CD14-positive monocyte (primary cell): ENCODE data around the gene NUDT8. TPM values are rescaled to one million over a fixed set of nuclear protein-coding genes. Genes with fewer than 3 reads are reported as not detected.
A peak's percentile ranks its signal among the peaks of the same experiment; 100 is the strongest.

ENCODE experiments used
- DNase-seq, 3 donors: peaks; one replicate each; pipeline ENCODE4 v3.0.0-alpha.2; 2011 to 2022
- H2AFZ ChIP-seq: 2 replicates; pipeline ENCODE4 v1.6.0; 2012; ENCODE audit warnings: mild to moderate bottlenecking, low read depth, low read length, inconsistent platforms; ENCODE audit not compliant: insufficient read depth, poor library complexity, severe bottlenecking
- H3K27ac ChIP-seq, 2 donors: 1 replicate in 1 of 2; 2 replicates in 1 of 2; pipeline ENCODE4 v1.5.1; 2012 to 2013; ENCODE audit warnings: low read length in 2 of 2, control low read depth in 1 of 2, inconsistent platforms in 1 of 2, low read depth in 1 of 2, mild to moderate bottlenecking in 1 of 2
- H3K27me3 ChIP-seq, 2 donors: one replicate each; pipeline versions ENCODE4 v1.6.0 to v1.6.1; 2011 to 2013; ENCODE audit warnings: low read length in 2 of 2; ENCODE audit not compliant: control insufficient read depth in 2 of 2, insufficient read depth in 2 of 2
- H3K36me3 ChIP-seq, 2 donors: replicated peaks in 1 of 2; 1 replicate in 1 of 2; 2 replicates in 1 of 2; pipeline versions ENCODE4 v1.5.1 to v1.6.1; 2012 to 2013; ENCODE audit warnings: low read length in 2 of 2, control low read depth in 1 of 2, inconsistent platforms in 1 of 2, mild to moderate bottlenecking in 1 of 2; ENCODE audit not compliant: insufficient read depth in 2 of 2, control insufficient read depth in 1 of 2
- H3K4me1 ChIP-seq, 2 donors: 1 replicate in 1 of 2; 2 replicates in 1 of 2; pipeline versions ENCODE4 v1.5.1 to v1.6.1; 2012 to 2013; ENCODE audit warnings: low read length in 2 of 2, control low read depth in 1 of 2, inconsistent platforms in 1 of 2, mild to moderate bottlenecking in 1 of 2, moderate library complexity in 1 of 2; ENCODE audit not compliant: insufficient read depth in 2 of 2, control insufficient read depth in 1 of 2
- H3K4me2 ChIP-seq: replicated peaks from 2 replicates; pipeline ENCODE3; 2012; ENCODE audit warnings: low read length, moderate library complexity, mild to moderate bottlenecking; ENCODE audit not compliant: poor library complexity, severe bottlenecking; ENCODE audit errors: extremely low read depth
- H3K4me3 ChIP-seq, 3 experiments: fragments of 200-600 bp in 1 of 3; sonication (generic) in 1 of 3; replicated peaks in 1 of 3; 1 replicate in 2 of 3; 2 replicates in 1 of 3; pipeline ENCODE4 v1.5.1; 2011 to 2013; ENCODE audit warnings: low read length in 3 of 3, mild to moderate bottlenecking in 3 of 3, control low read depth in 2 of 3, low read depth in 2 of 3, inconsistent platforms in 1 of 3, moderate library complexity in 1 of 3
- H3K79me2 ChIP-seq: 2 replicates; pipeline ENCODE4 v1.6.0; 2012; ENCODE audit warnings: mild to moderate bottlenecking, control low read depth, inconsistent platforms, low read length, moderate library complexity; ENCODE audit not compliant: insufficient read depth
- H3K9ac ChIP-seq: 2 replicates; pipeline ENCODE4 v1.6.0; 2017; ENCODE audit warnings: low read length, mild to moderate bottlenecking; ENCODE audit not compliant: insufficient read depth, poor library complexity, severe bottlenecking
- H3K9me3 ChIP-seq, 2 donors: replicated peaks in 1 of 2; 1 replicate in 1 of 2; 2 replicates in 1 of 2; pipeline versions ENCODE4 v1.5.1 to v1.6.1; 2012 to 2013; ENCODE audit warnings: low read length in 2 of 2, control low read depth in 1 of 2; ENCODE audit not compliant: control insufficient read depth in 1 of 2, insufficient read depth in 1 of 2
- H4K20me1 ChIP-seq: 2 replicates; pipeline ENCODE4 v1.6.0; 2012; ENCODE audit warnings: mild to moderate bottlenecking, low read length, control low read depth, moderate library complexity; ENCODE audit not compliant: insufficient read depth
- H3K27ac Mint-ChIP-seq, 7 donors: one replicate each; pipeline ENCODE4 v1.8.0; 2020; ENCODE audit warnings: mild to moderate bottlenecking in 7 of 7, mixed read lengths in 7 of 7, moderate library complexity in 6 of 7, inconsistent platforms in 2 of 7
- H3K27me3 Mint-ChIP-seq, 3 donors: one replicate each; pipeline ENCODE4 v1.8.0; 2021 to 2022; ENCODE audit warnings: low read depth in 3 of 3, mild to moderate bottlenecking in 3 of 3, mixed read lengths in 3 of 3, moderate library complexity in 3 of 3, inconsistent platforms in 1 of 3
- H3K36me3 Mint-ChIP-seq, 2 donors: one replicate each; pipeline ENCODE4 v1.8.0; 2020; ENCODE audit warnings: mixed read lengths in 2 of 2, inconsistent platforms in 1 of 2, mild to moderate bottlenecking in 1 of 2
- H3K4me1 Mint-ChIP-seq: one replicate; pipeline ENCODE4 v1.8.0; 2020; ENCODE audit warnings: mild to moderate bottlenecking, mixed read lengths
- H3K4me3 Mint-ChIP-seq, 2 donors: one replicate each; pipeline ENCODE4 v1.8.0; 2020; ENCODE audit warnings: mild to moderate bottlenecking in 2 of 2, mixed read lengths in 2 of 2, moderate library complexity in 1 of 2
- H3K9me3 Mint-ChIP-seq, 7 donors: one replicate each; pipeline ENCODE4 v1.8.0; 2020 to 2022; ENCODE audit warnings: mixed read lengths in 7 of 7, mild to moderate bottlenecking in 6 of 7, moderate library complexity in 6 of 7, inconsistent platforms in 2 of 7
- WGBS: methylation state at CpG from one replicate; pipeline ENCODE4 v1.1.5; 2013; ENCODE audit warnings: missing lambda C conversion rate; ENCODE audit not compliant: insufficient coverage; 5-methylcytosine and 5-hydroxymethylcytosine counted together
- intact Hi-C, 2 donors: fragments of 100-400 bp; cut with micrococcal nuclease; formaldehyde crosslinking; loops; one replicate each; pipeline versions ENCODE4 v1.15.0 to v1.15.1; 2023
- polyA plus RNA-seq, 3 donors: library from polyadenylated mRNA; depleted of rRNA in 1 of 3; unstranded in 2 of 3; stranded (reverse) in 1 of 3; fragments of 300-500 nt in 2 of 3; fragments of >200 nt in 1 of 3; fragmentation: Illumina TruSeq in 2 of 3; gene quantifications; 1 replicate in 2 of 3; 2 replicates in 1 of 3; pipeline ENCODE4 v1.2.3, GENCODE V29; 2012 to 2021
- TF ChIP-seq, protein P1 (sequence below): fragments of 200-600 bp; IDR thresholded peaks from one replicate; pipeline ENCODE4 v1.8.0; 2022; ENCODE audit warnings: antibody characterized with exemption, mild to moderate bottlenecking

NUDT8 gene
- polyA plus RNA-seq, 3 donors = 0.92 to 1.4 (median 1.3) TPM

DNA sequence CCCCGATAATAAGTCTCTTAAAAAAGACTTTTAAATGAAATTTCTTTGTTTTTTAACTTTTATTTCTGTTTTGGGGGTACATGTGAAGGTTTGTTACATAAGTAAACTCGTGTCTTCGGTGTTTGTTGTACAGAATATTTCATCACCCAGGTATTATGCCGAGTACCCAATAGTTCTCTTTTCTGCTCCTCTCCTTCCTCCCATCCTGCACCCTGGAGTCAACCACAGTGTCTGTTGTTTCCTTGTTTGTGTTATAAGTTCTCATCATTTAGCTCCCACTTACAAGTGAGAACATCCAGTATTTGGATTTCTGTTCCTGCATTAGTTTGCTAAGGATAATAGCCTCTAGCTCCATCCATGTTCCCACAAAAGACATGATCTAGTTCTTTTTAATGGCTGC lies 47.7 kb downstream of the NUDT8 start:
- no peak overlapping the region for H3K4me3 ChIP-seq
- intact Hi-C loops = no loop called here
- WGBS = no CpG with 5 or more reads among the region's 4 CpGs

DNA sequence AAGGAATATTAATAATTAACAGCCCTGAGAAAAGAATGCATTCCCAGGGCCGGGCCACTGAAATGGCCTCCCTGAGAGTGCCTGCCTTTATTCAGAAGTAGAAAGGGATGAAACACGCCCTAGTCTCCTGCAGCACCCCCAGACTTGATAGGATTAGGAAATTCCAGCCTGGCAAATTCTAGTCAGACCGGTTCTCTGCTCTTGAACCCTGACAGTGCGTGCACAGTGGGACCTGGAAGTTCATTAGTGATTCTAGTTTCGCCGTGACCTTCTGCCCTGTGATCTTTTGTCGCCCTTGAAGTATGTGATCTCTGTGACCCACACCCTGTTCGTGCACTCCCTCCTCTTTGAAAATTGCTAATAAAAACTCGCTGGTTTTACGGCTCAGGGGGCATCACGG lies 48.3 kb downstream of the NUDT8 start:
- no peak overlapping the region for H3K27ac ChIP-seq
- H3K9me3 Mint-ChIP-seq = peaks cover 0 to 2% (median 0%) of the 10 kb centered on the region in 7 donors
- no peak overlapping the region for H3K9ac ChIP-seq
- H3K4me3 Mint-ChIP-seq = no peak overlapping the region
- peaks cover 23% of the 10 kb centered on the region for H4K20me1 ChIP-seq
- peaks cover 23% of the 10 kb centered on the region for H3K79me2 ChIP-seq
- no peak overlapping the region for H3K4me3 ChIP-seq
- H3K36me3 ChIP-seq = peaks cover 16 to 17% of the 10 kb centered on the region in 2 donors
- peaks cover 52% of the 10 kb centered on the region for H3K4me1 Mint-ChIP-seq
- 95% methylated on average over 8 of the region's 11 CpGs for WGBS
- peaks cover 8 to 16% (median 14%) of the 10 kb centered on the region in 3 donors for H3K27me3 Mint-ChIP-seq
- peaks cover 47 to 53% of the 10 kb centered on the region in 2 donors for H3K4me1 ChIP-seq
- intact Hi-C loops = no loop called here
- H3K9me3 ChIP-seq = no peaks in the 10 kb centered on the region
- TF ChIP-seq, protein P1, sequence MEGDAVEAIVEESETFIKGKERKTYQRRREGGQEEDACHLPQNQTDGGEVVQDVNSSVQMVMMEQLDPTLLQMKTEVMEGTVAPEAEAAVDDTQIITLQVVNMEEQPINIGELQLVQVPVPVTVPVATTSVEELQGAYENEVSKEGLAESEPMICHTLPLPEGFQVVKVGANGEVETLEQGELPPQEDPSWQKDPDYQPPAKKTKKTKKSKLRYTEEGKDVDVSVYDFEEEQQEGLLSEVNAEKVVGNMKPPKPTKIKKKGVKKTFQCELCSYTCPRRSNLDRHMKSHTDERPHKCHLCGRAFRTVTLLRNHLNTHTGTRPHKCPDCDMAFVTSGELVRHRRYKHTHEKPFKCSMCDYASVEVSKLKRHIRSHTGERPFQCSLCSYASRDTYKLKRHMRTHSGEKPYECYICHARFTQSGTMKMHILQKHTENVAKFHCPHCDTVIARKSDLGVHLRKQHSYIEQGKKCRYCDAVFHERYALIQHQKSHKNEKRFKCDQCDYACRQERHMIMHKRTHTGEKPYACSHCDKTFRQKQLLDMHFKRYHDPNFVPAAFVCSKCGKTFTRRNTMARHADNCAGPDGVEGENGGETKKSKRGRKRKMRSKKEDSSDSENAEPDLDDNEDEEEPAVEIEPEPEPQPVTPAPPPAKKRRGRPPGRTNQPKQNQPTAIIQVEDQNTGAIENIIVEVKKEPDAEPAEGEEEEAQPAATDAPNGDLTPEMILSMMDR = no peak
- H3K27me3 ChIP-seq = no peaks in the 10 kb centered on the region
- no peak for DNase-seq
- H3K4me2 ChIP-seq = no peak overlapping the region
- no peak overlapping the region for H2AFZ ChIP-seq
- no peak overlapping the region for H3K27ac Mint-ChIP-seq
- H3K36me3 Mint-ChIP-seq = peaks cover 20 to 22% of the 10 kb centered on the region in 2 donors

More for the DNA sequence above, 47.7 kb downstream of the NUDT8 start:
- no peak for DNase-seq
- TF ChIP-seq, protein P1 = no peak
- Histone ChIP-seq H3K4me2 (no peak overlapping the region), H3K9me3 (no peaks in the 10 kb centered on the region), H3K27ac (no peak overlapping the region), H3K79me2 (peaks cover 23% of the 10 kb centered on the region), H3K27me3 (no peaks in the 10 kb centered on the region), H4K20me1 (peaks cover 28% of the 10 kb centered on the region), H2AFZ (no peak overlapping the region), H3K36me3 (peaks cover 18 to 19% of the 10 kb centered on the region in 2 donors), H3K9ac (no peak overlapping the region), H3K4me1 (peaks cover 52 to 58% of the 10 kb centered on the region in 2 donors)
- Mint-ChIP-seq H3K27ac (peak overlapping the region in 1 of 7 donors; percentile 18), H3K36me3 (peaks cover 24 to 28% of the 10 kb centered on the region in 2 donors), H3K27me3 (peaks cover 4 to 16% (median 9%) of the 10 kb centered on the region in 3 donors), H3K9me3 (peaks cover 0 to 7% (median 0%) of the 10 kb centered on the region in 7 donors), H3K4me3 (no peak overlapping the region), H3K4me1 (peaks cover 57% of the 10 kb centered on the region)
